GM23248 (cell line): ENCODE results near the gene TNIP3.

ENCODE experiments used
- EZH2 ChIP-seq: fragments of 200-600 bp; sonication (generic); IDR thresholded peaks from 2 replicates; pipeline ENCODE4 v1.6.1; 2018; ENCODE audit warnings: antibody characterized with exemption, mild to moderate bottlenecking; ENCODE audit not compliant: insufficient read depth, poor library complexity, severe bottlenecking
- EZH2phosphoT487 ChIP-seq: fragments of 200-600 bp; sonication (generic); IDR thresholded peaks from 2 replicates; pipeline ENCODE4 v1.6.1; 2018; ENCODE audit warnings: antibody characterized with exemption, moderate library complexity, mild to moderate bottlenecking, low read depth; ENCODE audit not compliant: insufficient read depth

- TF ChIP-seq EZH2 (no peak), EZH2phosphoT487 (no peak)
Measured at GRCh38 chr4:121139533-121140222, 24.4 kb downstream of the TNIP3 start.
